Psoas muscle (tissue), 8 donors: ENCODE data around the gene AQP11. TPM values are rescaled to one million over a fixed set of nuclear protein-coding genes. Genes with fewer than 3 reads are reported as not detected.
A peak's percentile ranks its signal among the peaks of the same experiment; 100 is the strongest.

Experiments used
- ATAC-seq, 4 donors: fragments of 200-7000 bp; cut with Tn5 transposase; one replicate each; pipeline ENCODE4 v1.9.1; 2020; ENCODE audit warnings: moderate library complexity in 3 of 4, mild to moderate bottlenecking in 2 of 4
- DNase-seq, 2 donors: peaks; one replicate each; pipeline ENCODE4 v3.0.0-alpha.2; 2020
- H3K27ac ChIP-seq: fragments of 200-600 bp; one replicate; pipeline ENCODE4 v1.8.0; 2022
- H3K27me3 ChIP-seq, 3 donors: fragments of 200-600 bp in 1 of 3; one replicate each; pipeline versions ENCODE4 v1.6.1 to v1.8.0; 2013 to 2022; ENCODE audit warnings: low read length in 2 of 3, mild to moderate bottlenecking in 2 of 3, moderate library complexity in 1 of 3; ENCODE audit not compliant: insufficient read depth in 3 of 3
- H3K36me3 ChIP-seq, 2 donors: fragments of 200-600 bp in 1 of 2; one replicate each; pipeline versions ENCODE4 v1.6.1 to v1.8.0; 2013 to 2022; ENCODE audit warnings: low read depth in 1 of 2, mild to moderate bottlenecking in 1 of 2, moderate library complexity in 1 of 2; ENCODE audit not compliant: insufficient read depth in 1 of 2
- H3K4me1 ChIP-seq: fragments of 200-600 bp; one replicate; pipeline ENCODE4 v1.8.0; 2022
- H3K4me3 ChIP-seq: fragments of 200-600 bp; one replicate; pipeline ENCODE4 v1.8.0; 2022; ENCODE audit warnings: mild to moderate bottlenecking
- H3K9me3 ChIP-seq: fragments of 200-600 bp; one replicate; pipeline ENCODE4 v1.8.0; 2022
- WGBS, 3 donors: extraction: QIAGEN DNeasy Blood & Tissue Kit; methylation state at CpG; one replicate each; pipeline versions ENCODE4 v1.1.6 to v1.1.7; 2013; 5-methylcytosine and 5-hydroxymethylcytosine counted together
- intact Hi-C, 2 donors: fragments of 100-400 bp; cut with DNase I; formaldehyde crosslinking; loops; one replicate each; pipeline versions ENCODE4 v1.11.0 to v1.14.2; 2022
- polyA plus RNA-seq, 3 donors: library from polyadenylated mRNA; stranded (reverse); fragments of 200-250 nt; gene quantifications; one replicate each; pipeline ENCODE4 v1.2.3, GENCODE V29; 2013
- total RNA-seq, 4 donors: library from RNA; stranded (reverse); fragmentation: NEBNext Ultra II Directional in 2 of 4; extraction: Animal tissue kit (Norgen Biotek cat#: 25700) in 2 of 4; gene quantifications; one replicate each; pipeline versions ENCODE4 v1.2.1 to v1.2.4, GENCODE V29; 2021 to 2023
- TF ChIP-seq, protein P1 (sequence below): fragments of 200-600 bp; IDR thresholded peaks from one replicate; pipeline ENCODE4 v1.8.0; 2022; ENCODE audit warnings: antibody characterized with exemption
- donor health status: healthy with polysubstance abuse.
- donor health status: DM: no; HTN: no; CAD: no; lungs with moderate emphysema.
- donor health status: Bipolar disorder and iron deficiency.
- donor health status: healthy.
- donor health status: DM: yes; HTN: yes; CAD: no.
- donor health status: DM: no; HTN: no; CAD: no.
- donor health status: DM: no; HTN: no; CAD: no.
- donor health status: DM: yes; HTN: yes; CAD: no.

Gene AQP11
- total and polyA plus RNA-seq, 7 donors = 0.40 to 1.9 (median 0.70) TPM

DNA sequence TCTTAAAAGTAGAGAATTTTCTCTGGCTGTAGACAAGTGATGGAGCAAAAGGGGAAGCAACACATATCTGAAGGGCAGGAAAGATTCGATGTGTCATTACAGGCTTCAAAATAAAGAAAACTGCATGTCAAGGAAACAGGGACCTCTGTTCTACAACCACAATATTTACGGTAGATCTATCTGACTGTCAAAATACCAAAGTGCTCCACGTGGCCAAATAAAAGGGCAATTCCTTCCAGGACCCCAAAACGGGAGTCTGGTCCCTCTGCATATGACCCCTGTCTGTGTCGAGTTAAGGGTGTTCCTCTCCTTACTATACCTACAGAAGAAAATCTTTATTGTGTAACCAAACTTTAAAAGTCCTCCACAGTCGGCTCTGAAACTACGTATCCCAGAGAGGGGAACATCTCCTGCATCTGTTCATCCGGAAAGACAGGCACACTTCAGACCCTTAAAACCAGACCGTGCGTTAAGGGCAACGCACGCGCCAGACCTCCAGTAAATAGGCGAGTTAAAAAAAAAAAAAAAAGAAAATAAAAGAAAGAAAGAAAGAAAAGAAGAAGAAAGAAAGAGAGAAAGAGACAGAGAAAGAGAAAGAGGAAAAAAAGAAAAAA, 47.1 kb downstream of the AQP11 start:
- DNase-seq (no peak), ATAC-seq (peak in 1 of 4 donors; percentile 25)
- Histone ChIP-seq H3K27me3 (peaks cover 0 to 7% (median 0%) of the 10 kb centered on the region in 3 donors), H3K36me3 (peaks cover 0 to 6% of the 10 kb centered on the region in 2 donors), H3K4me3 (peak overlapping the region; percentile 97), H3K4me1 (no peaks in the 10 kb centered on the region), H3K9me3 (no peaks in the 10 kb centered on the region), H3K27ac (peak overlapping the region; percentile 78)
- TF ChIP-seq, protein P1, sequence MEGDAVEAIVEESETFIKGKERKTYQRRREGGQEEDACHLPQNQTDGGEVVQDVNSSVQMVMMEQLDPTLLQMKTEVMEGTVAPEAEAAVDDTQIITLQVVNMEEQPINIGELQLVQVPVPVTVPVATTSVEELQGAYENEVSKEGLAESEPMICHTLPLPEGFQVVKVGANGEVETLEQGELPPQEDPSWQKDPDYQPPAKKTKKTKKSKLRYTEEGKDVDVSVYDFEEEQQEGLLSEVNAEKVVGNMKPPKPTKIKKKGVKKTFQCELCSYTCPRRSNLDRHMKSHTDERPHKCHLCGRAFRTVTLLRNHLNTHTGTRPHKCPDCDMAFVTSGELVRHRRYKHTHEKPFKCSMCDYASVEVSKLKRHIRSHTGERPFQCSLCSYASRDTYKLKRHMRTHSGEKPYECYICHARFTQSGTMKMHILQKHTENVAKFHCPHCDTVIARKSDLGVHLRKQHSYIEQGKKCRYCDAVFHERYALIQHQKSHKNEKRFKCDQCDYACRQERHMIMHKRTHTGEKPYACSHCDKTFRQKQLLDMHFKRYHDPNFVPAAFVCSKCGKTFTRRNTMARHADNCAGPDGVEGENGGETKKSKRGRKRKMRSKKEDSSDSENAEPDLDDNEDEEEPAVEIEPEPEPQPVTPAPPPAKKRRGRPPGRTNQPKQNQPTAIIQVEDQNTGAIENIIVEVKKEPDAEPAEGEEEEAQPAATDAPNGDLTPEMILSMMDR = no peak
- 4 to 6% (median 4%) methylated on average over 14 of the region's 14 CpGs for WGBS, 3 donors
- intact Hi-C loops = no loop called here

DNA sequence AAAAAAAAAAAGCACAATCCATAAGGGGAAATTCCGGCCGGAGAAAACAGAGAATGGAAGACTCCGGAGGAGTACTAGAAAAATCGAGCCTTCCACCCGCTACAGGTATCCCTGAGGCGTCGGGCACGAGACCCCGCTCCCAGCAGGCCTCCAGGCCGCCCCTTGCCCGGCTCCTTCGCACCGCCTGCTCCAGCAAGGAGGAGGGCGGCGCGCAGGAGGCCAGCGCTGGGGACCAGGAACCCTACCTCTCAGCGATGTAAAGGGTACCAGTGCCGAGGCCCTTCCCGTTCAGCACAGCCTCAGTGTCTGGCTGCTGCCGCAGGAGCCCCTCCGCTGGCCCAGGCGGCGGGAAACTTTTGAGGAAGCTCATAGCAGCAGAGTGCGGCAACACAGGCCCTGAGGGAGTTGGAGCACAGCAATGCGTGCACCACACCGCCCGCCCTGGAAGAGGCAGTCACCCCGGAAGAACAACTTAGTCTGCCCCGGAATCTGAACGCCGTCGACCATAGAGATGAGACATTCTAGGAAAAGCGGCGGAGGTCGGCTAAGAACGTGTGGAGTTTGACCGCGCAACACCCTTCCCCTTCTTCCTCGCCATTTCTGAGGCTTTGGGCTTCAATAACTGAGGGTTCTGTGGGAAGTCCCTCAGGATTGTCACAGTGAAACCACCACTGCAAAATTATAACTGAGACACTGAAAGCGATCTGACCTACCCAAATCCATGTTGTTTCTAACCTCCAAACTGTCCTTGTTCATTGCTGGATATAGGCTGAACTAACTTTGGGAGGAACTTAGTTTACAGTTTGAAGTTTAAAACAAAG, 47.8 kb downstream of the AQP11 start, which contains the start of gene CLNS1A:
Gene CLNS1A, minus strand, starts transcription at position 450 of the 821 bp plus-strand sequence. Its CDS starts 80 bp downstream, at position 370.
- Histone ChIP-seq H3K27ac (peak within 1 kb of the TSS; percentile 78), H3K36me3 (peaks cover 0 to 6% of the 10 kb centered on the region in 2 donors), H3K27me3 (peaks cover 0 to 7% (median 0%) of the 10 kb centered on the region in 3 donors), H3K4me3 (peak within 1 kb of the TSS; percentile 97), H3K4me1 (no peaks in the 10 kb centered on the region), H3K9me3 (no peaks in the 10 kb centered on the region)
- DNase-seq (peak; percentile 84 to 92), ATAC-seq (peak; percentile 96 to 99 (median 98))
- intact Hi-C loops = no loop called here
- TF ChIP-seq, protein P1 = no peak
- WGBS, 3 donors = 0 to 1% (median 1%) methylated on average over 35 to 41 of the region's 41 CpGs

DNA sequence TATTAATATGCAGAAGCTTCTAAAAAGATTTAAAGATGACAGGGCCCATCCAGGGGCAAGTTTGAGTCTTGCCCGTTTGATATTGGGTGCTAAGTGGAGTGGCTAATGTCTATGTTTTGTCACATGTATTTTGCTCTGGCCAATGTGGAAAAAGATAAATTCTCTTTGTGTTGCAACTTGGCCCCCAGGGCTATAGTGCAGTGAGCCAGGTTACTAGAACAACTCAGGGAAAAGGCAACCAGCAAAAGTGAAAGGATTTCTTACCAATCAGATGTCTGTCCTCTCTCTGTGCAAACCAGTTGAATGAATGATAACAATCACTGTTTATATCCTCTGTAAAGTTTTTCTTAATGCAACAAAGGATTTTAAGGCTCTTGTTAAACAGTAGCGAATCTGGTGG, 52.5 kb downstream of the AQP11 start:
- intact Hi-C loops = no loop called here
- no peak overlapping the region for H3K27ac ChIP-seq
- ATAC-seq (no peak), DNase-seq (no peak)
- H3K4me1 ChIP-seq = no peaks in the 10 kb centered on the region
- no peak overlapping the region for H3K4me3 ChIP-seq
- no peaks in the 10 kb centered on the region for H3K9me3 ChIP-seq
- TF ChIP-seq, protein P1 = no peak
- no peaks in the 10 kb centered on the region for H3K36me3 ChIP-seq
- peaks cover 0 to 10% (median 0%) of the 10 kb centered on the region in 3 donors for H3K27me3 ChIP-seq
- WGBS, 3 donors = 81 to 85% (median 84%) methylated on average over 2 of the region's 2 CpGs

DNA sequence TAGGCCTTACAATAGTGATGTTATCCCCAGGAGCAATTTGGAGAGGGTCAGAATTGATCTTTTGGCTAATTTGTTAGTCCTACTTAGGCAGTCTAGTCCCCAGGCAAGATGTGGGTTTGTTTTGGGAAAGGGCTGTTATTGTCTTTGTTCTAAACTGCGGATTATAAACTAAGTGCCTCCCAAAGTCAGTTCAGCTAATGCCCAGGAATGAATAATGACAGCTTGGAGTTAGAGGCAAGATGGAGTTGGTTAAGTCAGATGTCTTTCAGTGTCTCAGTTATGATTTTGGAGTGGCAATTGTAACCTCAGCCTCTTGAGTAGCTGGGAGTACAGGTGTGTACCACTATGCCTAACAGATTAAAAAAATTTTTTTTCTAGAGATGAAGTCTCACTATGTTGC, 55.1 kb downstream of the AQP11 start:
- H3K36me3 ChIP-seq = no peaks in the 10 kb centered on the region
- WGBS, 3 donors = 79 to 80% (median 79%) methylated on average over 1 of the region's 1 CpG
- H3K27me3 ChIP-seq = peaks cover 0 to 7% (median 0%) of the 10 kb centered on the region in 3 donors
- ATAC-seq (no peak), DNase-seq (no peak)
- H3K4me1 ChIP-seq = no peaks in the 10 kb centered on the region
- H3K9me3 ChIP-seq = no peaks in the 10 kb centered on the region
- intact Hi-C loops = no loop called here
- TF ChIP-seq, protein P1 = no peak
- no peak overlapping the region for H3K4me3 ChIP-seq
- H3K27ac ChIP-seq = no peak overlapping the region
